ENCODE measurements around the gene CFAP54.

Gene CFAP54

GRCh38 chr12:96514328-96514727, 25.0 kb downstream of the CFAP54 start:
- H3K36me3 ChIP-seq (ENCODE audit: insufficient read depth, low read length): no peaks in the 10 kb centered on the region
- H3K4me1 ChIP-seq (ENCODE audit: insufficient read depth, low read length, severe bottlenecking): peaks cover 7% of the 10 kb centered on the region
- no peaks in the 10 kb centered on the region for H3K79me2 ChIP-seq (ENCODE audit: insufficient read depth, low read length)
- H3K9me2 ChIP-seq (ENCODE audit: low read depth, low read length): no peaks in the 10 kb centered on the region
- H3K9ac ChIP-seq (ENCODE audit: low read length): no peak overlapping the region
- no peaks in the 10 kb centered on the region for H3K9me3 ChIP-seq (ENCODE audit: low read length)
- H3K27ac ChIP-seq (ENCODE audit: low read depth, low read length, poor library complexity, severe bottlenecking): no peak overlapping the region
- TF ChIP-seq CTCF (IDR thresholded peaks at IDR 0.05; ENCODE audit: low read length) (no peak), EZH2 (IDR thresholded peaks at IDR 0.05; ENCODE audit: borderline replicate concordance, low read length) (no peak)
- no peaks in the 10 kb centered on the region for H4K20me1 ChIP-seq (ENCODE audit: insufficient read depth, low read length)
- no peaks in the 10 kb centered on the region for H3F3A ChIP-seq (ENCODE audit: insufficient read depth, low read length)
- H3K27me3 ChIP-seq (ENCODE audit: insufficient read depth, low read length): no peaks in the 10 kb centered on the region
- H3K4me3 ChIP-seq (ENCODE audit: low read depth, low read length, poor library complexity, severe bottlenecking): no peak overlapping the region
- no peak overlapping the region for H2AFZ ChIP-seq (ENCODE audit: low read length)
- H3K4me2 ChIP-seq (ENCODE audit: low read length): no peak overlapping the region

- Histone ChIP-seq H3K27me3 (ENCODE audit: insufficient read depth, low read length) (no peaks in the 10 kb centered on the region), H3K9me2 (ENCODE audit: low read depth, low read length) (no peaks in the 10 kb centered on the region), H3K4me2 (ENCODE audit: low read length) (no peak overlapping the region; the same call in 1 of the 2 replicates), H3K4me1 (ENCODE audit: insufficient read depth, low read length, severe bottlenecking) (peaks cover 7% of the 10 kb centered on the region), H3K9me3 (ENCODE audit: low read length) (no peaks in the 10 kb centered on the region), H3K9ac (ENCODE audit: low read length) (no peak overlapping the region), H3K36me3 (ENCODE audit: insufficient read depth, low read length) (no peaks in the 10 kb centered on the region), H3K27ac (ENCODE audit: low read depth, low read length, poor library complexity, severe bottlenecking) (no peak overlapping the region), H3K79me2 (ENCODE audit: insufficient read depth, low read length) (no peaks in the 10 kb centered on the region), H3K4me3 (ENCODE audit: low read depth, low read length, poor library complexity, severe bottlenecking) (no peak overlapping the region), H2AFZ (ENCODE audit: low read length) (no peak overlapping the region), H4K20me1 (ENCODE audit: insufficient read depth, low read length) (no peaks in the 10 kb centered on the region), H3F3A (ENCODE audit: insufficient read depth, low read length) (no peaks in the 10 kb centered on the region)
- TF ChIP-seq EZH2 (IDR thresholded peaks at IDR 0.05; ENCODE audit: borderline replicate concordance, low read length) (no peak), CTCF (IDR thresholded peaks at IDR 0.05; ENCODE audit: low read length) (peak; percentile 68)
These were observed 27.4 kb downstream of the CFAP54 start for GRCh38 chr12:96516472-96517430.

- no peak overlapping the region for H3K4me2 ChIP-seq (ENCODE audit: low read length)
- no peaks in the 10 kb centered on the region for H4K20me1 ChIP-seq (ENCODE audit: insufficient read depth, low read length)
- H3F3A ChIP-seq (ENCODE audit: insufficient read depth, low read length): no peaks in the 10 kb centered on the region
- no peak overlapping the region for H3K4me3 ChIP-seq (ENCODE audit: low read depth, low read length, poor library complexity, severe bottlenecking)
- no peak overlapping the region for H2AFZ ChIP-seq (ENCODE audit: low read length)
- H3K27me3 ChIP-seq (ENCODE audit: insufficient read depth, low read length): no peaks in the 10 kb centered on the region
- no peaks in the 10 kb centered on the region for H3K36me3 ChIP-seq (ENCODE audit: insufficient read depth, low read length)
- TF ChIP-seq CTCF (IDR thresholded peaks at IDR 0.05; ENCODE audit: low read length) (no peak), EZH2 (IDR thresholded peaks at IDR 0.05; ENCODE audit: borderline replicate concordance, low read length) (no peak)
- no peaks in the 10 kb centered on the region for H3K9me3 ChIP-seq (ENCODE audit: low read length)
- H3K9ac ChIP-seq (ENCODE audit: low read length): no peak overlapping the region
- no peak overlapping the region for H3K27ac ChIP-seq (ENCODE audit: low read depth, low read length, poor library complexity, severe bottlenecking)
- H3K4me1 ChIP-seq (ENCODE audit: insufficient read depth, low read length, severe bottlenecking): peaks cover 7% of the 10 kb centered on the region
- no peaks in the 10 kb centered on the region for H3K79me2 ChIP-seq (ENCODE audit: insufficient read depth, low read length)
- no peaks in the 10 kb centered on the region for H3K9me2 ChIP-seq (ENCODE audit: low read depth, low read length)
These were observed 31.4 kb downstream of the CFAP54 start for GRCh38 chr12:96520767-96521166.

All from OCI-LY1 (cell line).